Colonic mucosa (tissue), 4 donors: ENCODE measurements around the gene PIF1. TPM values are rescaled to one million over a fixed set of nuclear protein-coding genes. Genes with fewer than 3 reads are reported as not detected.

ENCODE experiments used
- DNase-seq: peaks from one replicate; pipeline ENCODE4 v3.0.0-alpha.2; 2020
- H3K27ac ChIP-seq: fragments of 200-600 bp; one replicate; pipeline ENCODE4 v1.8.0; 2021
- H3K27me3 ChIP-seq: fragments of 200-600 bp; one replicate; pipeline ENCODE4 v1.8.0; 2021
- H3K36me3 ChIP-seq: fragments of 200-600 bp; one replicate; pipeline ENCODE4 v1.8.0; 2021
- H3K4me1 ChIP-seq: fragments of 200-600 bp; one replicate; pipeline ENCODE4 v1.8.0; 2021; ENCODE audit warnings: mild to moderate bottlenecking
- H3K4me3 ChIP-seq: fragments of 200-600 bp; one replicate; pipeline ENCODE4 v1.8.0; 2021
- H3K9ac ChIP-seq, 2 donors: one replicate each; pipeline ENCODE4 v1.7.0; 2013; ENCODE audit warnings: control low read depth in 2 of 2, low read depth in 2 of 2, low read length in 2 of 2
- H3K9me3 ChIP-seq: fragments of 200-600 bp; one replicate; pipeline ENCODE4 v1.8.0; 2021
- CTCF ChIP-seq: fragments of 200-600 bp; IDR thresholded peaks from one replicate; pipeline ENCODE4 v1.8.0; 2022; ENCODE audit warnings: antibody characterized with exemption, mild to moderate bottlenecking
- intact Hi-C: fragments of 100-400 bp; cut with DNase I; formaldehyde crosslinking; loops from one replicate; pipeline ENCODE4 v1.14.1; 2022
- total RNA-seq, 2 donors: library from RNA; stranded (reverse); fragmentation: NEBNext Ultra II Directional in 1 of 2; extraction: Animal tissue kit (Norgen Biotek cat#: 25700) in 1 of 2; gene quantifications; one replicate each; pipeline ENCODE4 v1.2.1, GENCODE V29; 2021
- donor health status: healthy.
- donor health status: DM: no; HTN: no; CAD: no.
- donor health status: DM: no; HTN: no; CAD: no.

Gene PIF1
- 10 to 100 TPM in 1 of 2 donors, 1 to 10 TPM in 1; 6.1 to 20.7 TPM for total RNA-seq

GRCh38 chr15:64825431-64826294 is at the start of gene PIF1:
PIF1 (minus strand) TSS chr15:64825647; CDS start chr15:64824335, 1,312 bp downstream.
- no peak within 1 kb of the TSS for H3K27ac ChIP-seq
- H3K27me3 ChIP-seq = no peaks in the 10 kb centered on the region
- no peak for TF ChIP-seq CTCF
- no peaks in the 10 kb centered on the region for H3K36me3 ChIP-seq
- H3K4me3 ChIP-seq = peak within 1 kb of the TSS; percentile 41
- peaks cover 5% of the 10 kb centered on the region for H3K4me1 ChIP-seq
- intact Hi-C loops = no loop called here
- H3K9ac ChIP-seq = peak within 1 kb of the TSS; percentile 66 to 73
- peak; percentile 95 for DNase-seq
- no peaks in the 10 kb centered on the region for H3K9me3 ChIP-seq

GRCh38 chr15:64870353-64870752 is 44.9 kb upstream of the PIF1 start:
- Histone ChIP-seq H3K27ac (no peak overlapping the region), H3K27me3 (no peaks in the 10 kb centered on the region), H3K4me1 (no peaks in the 10 kb centered on the region), H3K36me3 (no peaks in the 10 kb centered on the region), H3K9ac (no peak overlapping the region), H3K4me3 (no peak overlapping the region), H3K9me3 (no peaks in the 10 kb centered on the region)
- DNase-seq = no peak
- no peak for TF ChIP-seq CTCF
- intact Hi-C loops = no loop called here

- H3K27me3 ChIP-seq = no peaks in the 10 kb centered on the region
- no peak overlapping the region for H3K9ac ChIP-seq
- no peaks in the 10 kb centered on the region for H3K4me1 ChIP-seq
- TF ChIP-seq CTCF = no peak
- H3K9me3 ChIP-seq = no peaks in the 10 kb centered on the region
- no peak overlapping the region for H3K4me3 ChIP-seq
- no peak for DNase-seq
- H3K27ac ChIP-seq = no peak overlapping the region
- H3K36me3 ChIP-seq = no peaks in the 10 kb centered on the region
- intact Hi-C loops = no loop called here
Observed at GRCh38 chr15:64869501-64869900, 44.1 kb upstream of the PIF1 start.

- Histone ChIP-seq H3K9me3 (no peaks in the 10 kb centered on the region), H3K27me3 (no peaks in the 10 kb centered on the region), H3K4me1 (no peaks in the 10 kb centered on the region), H3K9ac (no peak overlapping the region), H3K27ac (peak overlapping the region; percentile 40), H3K4me3 (no peak overlapping the region), H3K36me3 (no peaks in the 10 kb centered on the region)
- intact Hi-C loops = no loop called here
- no peak for TF ChIP-seq CTCF
- no peak for DNase-seq
Observed at GRCh38 chr15:64865998-64866520, 40.6 kb upstream of the PIF1 start.

GRCh38 chr15:64865126-64865997 is 39.9 kb upstream of the PIF1 start:
- no peaks in the 10 kb centered on the region for H3K9me3 ChIP-seq
- intact Hi-C loops = no loop called here
- DNase-seq = no peak
- H3K4me1 ChIP-seq = no peaks in the 10 kb centered on the region
- H3K4me3 ChIP-seq = no peak overlapping the region
- H3K27me3 ChIP-seq = no peaks in the 10 kb centered on the region
- no peaks in the 10 kb centered on the region for H3K36me3 ChIP-seq
- H3K9ac ChIP-seq = no peak overlapping the region
- no peak for TF ChIP-seq CTCF
- peak overlapping the region; percentile 40 for H3K27ac ChIP-seq
